ENCODE results near the gene FLNA.
"Not testable (repeated sequence)": the region's sequence is repeated elsewhere in the genome, so short reads cannot be mapped to it uniquely, and the experiment has no call there.

FLNA gene

DNA sequence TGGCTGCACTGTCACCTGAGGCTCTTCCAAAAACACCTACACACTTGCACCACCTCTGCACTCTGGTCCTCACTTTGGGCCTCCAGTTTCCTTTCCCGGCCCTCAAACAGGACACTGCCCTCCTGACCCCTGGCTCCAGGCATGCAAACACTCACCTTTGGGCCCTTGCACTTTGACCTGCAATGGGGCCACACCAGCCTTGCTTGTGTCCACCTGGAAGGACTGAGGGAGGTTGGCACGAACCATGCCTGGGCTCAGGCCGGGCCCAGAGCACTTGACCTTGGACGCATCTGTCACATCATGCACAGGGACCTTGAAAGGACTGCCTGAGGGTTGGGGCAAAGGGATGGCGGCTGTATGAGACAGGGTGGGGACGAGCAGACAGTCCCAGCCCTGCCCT lies 15.6 kb downstream of the FLNA start:
- DNase-seq (ENCODE audit: low spot score), result no peak

DNA sequence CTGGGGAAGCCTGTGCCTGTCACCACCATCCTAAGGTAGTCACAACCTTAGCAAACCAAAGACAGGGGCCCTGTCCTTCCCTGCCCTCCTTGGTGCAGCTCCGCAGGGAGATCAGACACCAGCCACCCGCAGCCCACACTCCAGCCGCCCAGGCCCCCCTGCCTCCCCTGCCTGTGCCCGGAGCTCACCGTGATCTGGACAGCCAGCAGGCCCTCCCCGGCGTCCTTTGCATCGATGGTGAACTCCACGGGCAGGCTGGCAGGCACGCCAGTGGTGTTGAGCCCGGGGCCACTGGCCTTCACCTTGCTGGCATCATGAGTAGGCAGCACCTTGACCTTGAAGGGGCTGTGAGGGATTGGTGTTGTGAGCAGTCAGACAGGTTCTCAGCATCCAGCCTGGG lies 16.4 kb downstream of the FLNA start:
- DNase-seq (ENCODE audit: low spot score), result no peak

DNA sequence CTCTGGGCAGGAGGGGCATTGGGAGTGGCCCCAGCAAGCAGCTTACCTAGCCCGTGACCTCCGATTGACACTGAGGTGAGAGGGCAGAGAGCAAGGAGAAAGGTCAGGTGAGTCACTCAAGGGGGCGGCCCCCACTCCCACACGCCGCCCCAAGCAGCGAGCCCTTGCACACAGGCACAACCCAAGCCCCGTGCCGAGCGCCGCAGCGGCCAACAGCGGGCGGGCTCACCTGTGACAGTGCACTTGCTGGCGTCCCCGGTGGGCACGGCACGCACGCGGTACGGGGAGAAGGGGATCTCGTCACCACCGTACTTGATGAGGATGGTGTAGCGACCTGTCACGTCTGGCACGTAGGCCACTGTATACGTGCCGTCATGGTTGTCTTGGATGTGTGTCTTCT lies 17.2 kb downstream of the FLNA start:
- DNase-seq (ENCODE audit: low spot score), result no peak

DNA sequence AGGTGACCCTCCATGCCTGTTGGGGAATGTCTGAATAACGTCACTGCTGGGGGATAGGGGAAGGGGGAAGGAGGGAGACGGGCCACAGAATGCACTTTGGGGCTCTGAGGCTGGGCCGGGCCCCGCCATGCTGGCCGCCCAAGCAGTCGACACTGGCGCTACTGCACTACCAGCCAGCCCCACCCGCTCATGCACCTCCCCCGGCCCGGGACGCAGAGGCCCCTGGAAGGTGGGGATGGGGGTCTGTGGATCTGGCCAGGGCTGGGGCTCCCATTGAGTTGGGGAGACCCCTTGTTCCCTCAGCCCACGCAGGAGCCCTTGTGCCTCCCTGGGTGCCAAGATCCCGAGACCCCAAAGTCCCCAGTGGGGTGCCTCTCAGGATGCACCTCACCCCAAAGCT lies 17.8 kb downstream of the FLNA start:
- DNase-seq (ENCODE audit: low spot score), result no peak

DNA sequence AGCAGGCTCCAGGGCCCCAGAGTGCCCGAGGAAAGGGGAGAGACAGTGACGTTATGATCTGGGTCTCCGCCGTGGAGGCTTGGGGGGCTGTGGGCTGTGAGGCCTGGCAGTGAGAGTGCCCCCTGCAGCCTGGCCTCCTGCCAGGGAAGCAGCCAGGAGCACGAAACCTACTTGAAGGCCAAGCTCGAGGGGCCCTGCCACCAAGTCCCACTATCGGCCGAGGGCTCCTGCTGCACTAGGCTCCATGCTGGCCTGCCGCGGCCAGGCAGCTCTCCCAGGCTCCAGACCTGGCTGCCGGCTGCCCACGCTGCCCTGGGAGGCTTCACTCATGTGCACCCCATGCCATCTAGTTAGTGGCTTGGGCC lies 18.7 kb downstream of the FLNA start:
- no peak for DNase-seq (ENCODE audit: low spot score)

DNA sequence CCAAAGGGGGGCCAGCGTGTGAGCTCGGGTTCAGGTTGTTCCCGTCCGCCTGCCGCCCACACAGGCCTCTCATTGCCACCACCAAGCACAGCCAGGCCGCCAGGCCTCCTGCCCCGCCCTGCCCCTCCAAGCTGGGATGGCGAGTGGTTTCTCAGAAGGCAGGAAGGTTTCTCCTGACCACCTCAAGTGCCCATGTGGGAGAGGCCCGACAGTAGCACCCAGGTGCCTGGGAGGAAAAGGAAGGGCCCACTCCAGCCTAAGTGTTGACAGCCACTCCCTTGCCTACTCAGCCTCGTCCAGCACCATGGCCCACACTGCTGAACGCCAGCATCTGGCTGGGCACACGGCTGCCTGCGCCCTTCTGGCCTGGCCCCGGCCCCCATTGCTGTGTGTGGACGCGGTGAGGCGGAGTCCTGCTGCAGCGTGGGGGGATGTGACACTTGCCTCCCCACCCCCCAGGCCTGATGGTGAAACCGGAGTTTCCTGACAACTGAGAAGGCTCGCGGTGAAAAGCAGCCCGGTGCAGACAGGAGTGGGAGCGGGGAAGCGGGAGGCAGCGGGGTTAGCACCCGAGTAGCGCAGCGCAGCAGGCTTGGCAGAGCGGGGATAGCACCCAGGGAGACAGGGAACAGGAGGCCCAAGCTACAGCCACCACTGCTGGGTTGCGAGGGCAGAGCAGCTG lies 19.2 kb downstream of the FLNA start:
- no peak for DNase-seq (ENCODE audit: low spot score)

DNA sequence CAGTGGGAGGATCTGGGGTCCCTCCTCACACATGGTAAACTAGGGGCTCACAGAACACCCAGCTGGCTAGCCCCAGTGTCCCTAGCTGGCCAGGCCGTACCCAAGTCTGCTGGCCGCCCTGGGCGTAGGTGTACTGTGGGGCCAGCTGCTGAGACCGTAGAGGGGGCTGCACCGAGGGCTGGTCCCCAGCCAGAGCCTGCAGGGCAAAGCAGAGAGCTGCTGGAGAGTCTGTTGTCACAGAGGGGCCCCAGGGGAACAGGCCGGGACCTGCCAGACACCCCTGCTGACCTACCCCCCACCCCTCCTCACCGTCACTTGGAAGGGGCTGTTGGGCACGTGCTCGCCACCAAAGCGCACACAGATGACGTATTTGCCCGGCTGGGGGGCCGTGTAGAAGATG lies 19.9 kb downstream of the FLNA start:
- no peak for DNase-seq (ENCODE audit: low spot score)

DNA sequence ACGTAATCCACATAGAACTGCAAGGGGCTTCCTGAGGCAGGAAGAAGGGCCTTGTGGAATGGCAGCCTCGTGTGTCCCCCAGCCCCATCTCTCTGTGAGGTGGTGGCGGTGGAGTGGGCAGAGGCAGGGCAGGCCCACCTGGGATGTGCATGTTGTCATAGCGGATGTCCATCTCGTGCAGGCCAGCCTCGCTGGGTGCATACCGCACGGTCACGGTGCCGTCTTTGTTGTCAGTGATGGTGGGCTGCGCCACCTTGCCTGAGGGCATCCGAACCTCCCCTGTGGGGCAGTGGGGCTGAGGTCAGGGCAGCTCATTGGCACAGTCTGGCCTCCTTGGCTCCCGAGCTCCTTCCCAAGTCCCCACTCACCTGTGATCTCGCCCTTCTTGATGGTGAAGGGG lies 20.4 kb downstream of the FLNA start:
- DNase-seq (ENCODE audit: low spot score), result no peak

DNA sequence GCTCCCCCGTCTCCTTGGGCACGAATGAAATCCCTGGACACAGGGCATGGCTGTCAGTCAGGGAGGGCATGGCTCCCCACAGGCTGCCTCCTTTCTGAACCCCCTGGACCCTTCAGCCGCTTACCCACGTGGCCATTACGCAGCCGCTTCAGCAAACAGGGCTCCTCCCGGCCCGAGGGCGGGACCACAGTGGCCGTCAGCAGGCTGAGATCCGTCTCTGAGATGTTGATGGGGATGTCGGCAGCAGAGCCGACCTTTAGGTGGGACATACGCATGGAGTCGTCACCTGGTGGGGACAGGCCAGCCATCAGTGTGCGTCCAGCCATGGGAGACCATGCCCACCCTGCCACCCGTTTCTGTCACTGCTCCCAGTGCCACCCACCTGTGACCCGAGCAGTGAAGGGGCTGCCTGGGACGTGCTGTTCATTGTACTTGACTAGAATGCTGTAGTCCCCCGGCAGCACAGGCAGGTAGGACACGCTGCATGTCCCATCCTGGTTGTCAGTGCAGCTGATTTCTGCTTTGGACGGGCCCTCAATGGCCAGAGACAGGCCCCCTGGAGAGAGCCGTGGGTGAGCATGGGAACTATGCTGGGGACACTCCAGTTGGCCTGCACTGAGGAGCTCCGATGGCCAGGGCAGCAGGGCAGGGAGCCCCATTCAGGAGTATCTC lies 21.1 kb downstream of the FLNA start:
- DNase-seq (ENCODE audit: low spot score), result no peak

DNA sequence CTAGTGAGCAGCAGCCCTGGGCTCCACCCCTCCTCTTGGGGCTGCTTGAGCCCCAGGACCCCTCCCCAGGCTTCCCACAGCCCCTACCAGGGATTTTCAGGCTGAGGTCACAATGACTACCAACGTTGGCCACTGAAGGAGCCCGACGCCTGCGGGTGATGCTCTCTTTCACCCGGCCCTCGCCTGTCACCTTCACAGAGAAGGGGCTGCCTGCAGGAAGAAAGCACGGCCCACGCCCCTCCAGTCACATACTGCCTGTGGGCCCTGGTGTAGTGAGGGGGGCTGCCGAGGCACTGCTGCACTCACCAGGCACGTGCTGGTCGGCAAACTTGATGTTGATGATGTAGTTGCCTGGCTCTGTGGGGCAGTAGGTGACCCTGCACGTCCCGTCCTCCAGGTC lies 22.0 kb downstream of the FLNA start:
- no peak for DNase-seq (ENCODE audit: low spot score)

DNA sequence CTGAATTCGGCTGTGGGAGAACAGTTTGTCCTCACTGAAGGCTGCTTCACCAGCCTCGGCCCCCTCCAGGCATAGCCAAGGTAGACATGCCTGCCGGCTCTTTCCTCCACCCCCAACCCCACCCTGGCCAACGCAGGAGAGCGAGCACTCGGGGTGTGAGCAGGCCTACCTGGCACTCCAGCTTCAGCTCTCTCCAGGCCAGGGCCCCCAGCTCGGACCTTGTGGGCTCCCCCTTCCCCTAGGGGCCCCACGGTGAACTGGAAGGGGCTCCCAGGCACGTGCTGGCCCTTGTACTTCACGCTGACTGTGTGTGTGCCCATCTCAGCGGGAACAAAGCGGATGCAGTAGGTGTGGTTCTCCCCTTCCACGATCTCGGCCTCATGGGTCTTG lies 22.4 kb downstream of the FLNA start:
- no peak for DNase-seq (ENCODE audit: low spot score)

DNA sequence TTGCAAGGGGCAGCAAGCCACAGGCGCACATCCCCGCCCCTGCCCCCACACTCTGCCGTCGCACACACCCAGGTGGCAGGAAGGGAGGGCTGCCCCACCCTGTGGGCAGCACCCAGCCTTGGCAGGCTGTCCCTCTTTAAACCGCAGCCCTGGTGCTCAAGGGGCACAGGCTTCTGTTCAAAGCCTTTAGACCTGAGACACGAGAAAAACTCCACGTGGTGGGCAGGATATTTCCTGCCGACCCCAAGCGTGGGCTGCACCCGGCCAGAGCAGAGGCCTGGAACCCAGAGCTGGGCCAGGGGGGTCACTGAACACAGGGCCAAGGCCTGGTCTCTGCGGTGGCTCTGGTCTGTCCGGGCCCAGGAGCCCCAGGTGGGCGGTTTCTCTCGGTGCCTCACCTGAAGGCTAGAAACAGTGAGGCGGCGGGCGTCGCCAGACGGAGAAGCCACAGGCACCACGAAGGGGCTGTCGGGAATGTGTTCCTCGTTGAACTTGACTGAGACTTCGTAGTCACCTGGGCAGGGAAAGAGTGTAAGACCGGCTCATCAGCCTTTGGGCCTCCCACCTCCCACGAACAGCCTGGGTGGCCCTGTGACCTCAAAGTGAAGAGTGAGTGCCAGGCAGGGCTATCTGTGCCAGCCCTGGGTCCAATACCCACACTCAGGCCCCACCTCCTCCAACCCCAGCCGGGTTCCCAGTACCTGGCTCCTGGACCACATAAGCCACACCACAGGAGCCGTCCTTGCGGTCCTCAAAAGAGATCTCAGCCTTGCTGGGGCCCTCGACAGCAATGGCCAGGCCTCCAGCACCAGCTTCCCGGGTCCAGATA lies 23.0 kb downstream of the FLNA start:
- DNase-seq (ENCODE audit: low spot score), result no peak

DNA sequence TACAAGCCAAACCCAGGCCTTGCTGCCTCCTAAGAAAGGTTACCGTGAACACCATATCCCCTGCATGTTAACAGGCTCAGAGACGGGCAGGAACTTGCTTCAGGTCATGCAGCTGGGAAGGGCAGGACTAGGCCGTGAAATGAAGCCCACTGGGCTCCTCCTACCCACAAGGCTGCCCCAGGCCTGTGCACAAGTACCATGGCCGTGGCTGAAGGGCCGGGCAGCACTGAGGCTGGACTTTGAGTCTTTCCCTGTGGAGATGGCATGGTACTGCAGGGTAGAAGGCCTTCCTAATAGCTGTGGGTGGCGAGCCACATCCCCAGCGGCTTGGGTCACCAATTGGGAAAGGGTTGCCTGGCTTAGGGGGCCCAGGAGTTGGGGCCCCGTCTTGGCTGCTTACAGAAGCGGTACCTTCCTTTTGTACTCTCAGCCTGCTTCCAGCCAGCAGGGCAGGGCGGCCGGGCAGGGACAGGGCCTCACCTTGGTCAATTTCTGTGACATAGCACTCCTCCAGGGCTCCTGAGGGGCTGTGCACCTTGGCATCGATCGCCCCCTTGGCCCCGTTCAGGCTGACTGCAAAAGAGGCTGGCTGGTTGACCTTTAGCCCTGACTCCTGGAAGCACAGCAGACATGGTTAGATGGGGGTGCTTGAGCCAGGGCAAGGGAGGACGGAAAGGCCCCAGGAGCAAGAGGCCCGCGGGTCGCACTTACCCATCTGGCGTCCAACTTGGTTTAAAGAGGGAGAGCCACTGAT lies 23.8 kb downstream of the FLNA start:
- no peak for DNase-seq (ENCODE audit: low spot score)

DNA sequence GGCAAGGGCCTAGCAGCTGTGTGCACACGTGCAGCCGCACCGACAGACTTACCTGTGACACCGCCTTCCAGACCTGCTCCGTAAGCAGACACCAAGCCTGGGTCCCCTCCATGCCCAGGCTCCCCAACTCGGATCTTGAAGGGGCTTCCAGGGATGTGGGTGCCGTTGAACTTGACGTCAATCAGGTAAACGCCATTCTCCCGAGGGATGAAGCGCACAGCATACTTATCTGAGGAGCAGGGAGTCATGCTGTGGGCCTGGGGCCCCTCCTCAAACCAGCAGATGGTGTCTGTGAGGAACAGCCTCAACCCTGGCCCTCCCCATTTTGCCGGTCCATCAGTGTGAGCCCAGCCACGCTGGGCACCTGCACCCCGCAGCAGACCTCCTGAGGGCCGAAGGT lies 24.5 kb downstream of the FLNA start:
- no peak for DNase-seq (ENCODE audit: low spot score)

DNA sequence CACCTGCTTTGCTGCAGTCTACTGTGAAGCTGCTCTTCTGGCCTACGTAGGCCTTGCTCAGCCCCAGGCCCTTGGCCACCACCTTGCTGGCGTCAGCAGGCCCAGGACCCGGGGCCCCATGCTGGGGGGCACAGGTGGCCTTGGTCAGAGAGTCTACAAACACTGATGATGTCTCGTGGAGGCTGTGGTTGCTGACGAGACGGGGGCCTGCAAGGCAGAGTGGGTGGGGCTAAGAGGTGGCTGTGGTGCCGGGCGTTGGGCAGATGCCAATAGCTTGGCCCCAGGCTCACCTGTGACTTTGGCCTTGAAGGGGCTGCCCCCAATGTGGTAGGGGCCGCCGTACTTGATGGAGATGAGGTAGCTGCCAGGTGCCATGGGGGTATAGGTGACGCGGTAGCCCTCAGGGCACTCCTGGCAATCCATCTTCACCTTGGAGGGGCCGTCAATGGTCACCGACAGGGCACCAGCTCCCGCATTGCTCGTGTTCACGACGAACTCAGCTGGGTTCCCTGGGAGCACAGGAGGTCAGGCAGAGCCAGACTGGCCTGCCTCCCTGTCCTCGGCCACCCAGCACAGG lies 25.0 kb downstream of the FLNA start:
- DNase-seq (ENCODE audit: low spot score), result no peak

DNA sequence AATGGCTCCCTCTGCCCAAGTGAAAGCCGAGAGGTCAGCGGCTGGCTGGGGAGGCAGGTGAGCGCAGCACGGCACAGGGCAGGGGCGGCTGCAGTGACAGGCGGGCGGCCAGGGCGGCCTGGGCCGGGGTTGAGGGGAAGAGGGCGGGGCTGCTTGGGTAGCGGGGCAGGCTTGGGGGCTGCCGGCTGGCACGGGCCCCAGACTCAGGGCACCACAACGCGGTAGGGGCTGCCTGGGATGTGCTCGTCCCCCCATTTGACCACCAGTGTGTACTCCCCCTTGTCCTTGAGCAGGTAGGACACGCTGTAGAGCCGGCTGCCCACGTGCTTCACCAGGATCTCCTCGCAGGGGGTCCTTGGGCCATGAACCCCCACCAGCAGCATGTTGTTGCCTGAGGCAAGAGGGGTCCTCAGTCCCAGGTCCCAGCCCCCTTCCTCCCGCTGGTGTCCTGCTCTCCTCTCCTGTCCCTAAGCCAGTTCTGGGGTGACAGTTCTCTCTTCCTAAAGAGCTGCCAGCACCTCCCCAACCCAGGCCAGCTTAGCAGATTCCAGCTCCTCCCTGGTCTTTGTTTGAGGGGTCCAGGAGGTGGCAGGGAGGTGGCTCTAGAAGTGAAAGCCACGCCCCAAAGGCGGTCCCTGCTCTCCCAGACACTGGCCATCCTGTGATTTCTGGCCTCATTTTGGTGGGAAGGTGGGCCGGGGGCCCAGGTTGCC lies 25.6 kb downstream of the FLNA start:
- no peak for DNase-seq (ENCODE audit: low spot score)

DNA sequence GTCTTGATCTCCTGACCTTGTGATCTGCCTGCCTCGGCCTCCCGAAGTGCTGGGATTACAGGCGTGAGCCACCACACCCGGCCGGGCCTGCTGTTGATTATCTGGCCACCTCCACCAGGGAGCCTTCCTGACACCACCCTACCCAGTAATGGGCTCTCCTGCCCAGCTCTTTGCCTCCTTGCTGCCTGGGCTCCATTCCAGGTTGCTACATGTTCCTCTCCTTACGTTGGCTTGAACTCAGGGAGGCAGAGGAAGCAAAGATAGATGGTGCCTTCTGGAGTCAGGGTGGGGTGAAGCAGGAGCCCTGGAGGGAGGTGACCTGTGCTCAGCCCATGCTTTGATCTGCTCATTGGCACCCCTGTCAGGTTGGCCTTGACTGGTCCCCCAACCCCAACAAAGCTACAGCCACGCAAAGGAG lies 26.3 kb downstream of the FLNA start:
- DNase-seq (ENCODE audit: low spot score), result no peak

DNA sequence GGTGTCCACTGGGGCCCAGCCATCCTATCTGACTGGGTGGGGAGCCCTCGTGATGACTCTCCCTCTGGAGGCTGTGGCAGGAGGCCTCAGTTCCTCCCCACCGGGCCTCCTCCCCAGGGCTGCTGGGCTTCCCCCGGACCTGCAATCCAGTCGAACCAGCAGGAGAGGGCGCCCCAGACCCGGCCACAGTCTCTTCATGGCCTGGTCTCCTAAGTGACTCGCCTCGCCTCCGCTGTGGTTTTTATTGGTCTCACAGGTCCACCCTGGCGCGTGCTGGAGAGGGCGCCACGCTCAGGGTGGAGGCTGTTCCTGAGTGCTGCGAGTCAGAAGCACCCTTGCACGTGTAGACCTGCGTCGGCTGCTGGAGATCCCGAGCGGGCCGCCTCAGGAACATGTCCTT lies 30.8 kb downstream of the FLNA start:
- not testable (repeated sequence) for DNase-seq (ENCODE audit: low spot score)

DNA sequence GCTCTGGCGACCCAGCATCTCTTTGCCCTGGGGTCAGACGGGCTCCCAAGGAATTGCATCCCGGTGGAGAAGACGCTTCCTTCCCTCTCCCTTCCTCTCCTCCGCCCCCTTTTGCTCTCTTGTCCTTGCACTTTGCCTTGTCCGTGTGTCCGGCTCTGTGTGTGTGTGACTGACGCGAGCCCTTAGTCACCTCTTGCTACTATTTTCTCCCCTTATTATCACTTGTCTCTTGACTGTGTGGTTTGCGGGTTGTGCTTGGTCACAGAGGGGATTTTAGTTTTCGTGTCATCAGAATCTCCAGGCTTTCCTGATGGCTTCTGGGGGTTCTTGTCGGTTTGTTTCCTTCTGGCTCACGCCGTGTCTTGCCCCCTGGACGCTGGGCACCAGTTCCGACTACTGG lies 31.4 kb downstream of the FLNA start:
- not testable (repeated sequence) for DNase-seq (ENCODE audit: low spot score)

DNA sequence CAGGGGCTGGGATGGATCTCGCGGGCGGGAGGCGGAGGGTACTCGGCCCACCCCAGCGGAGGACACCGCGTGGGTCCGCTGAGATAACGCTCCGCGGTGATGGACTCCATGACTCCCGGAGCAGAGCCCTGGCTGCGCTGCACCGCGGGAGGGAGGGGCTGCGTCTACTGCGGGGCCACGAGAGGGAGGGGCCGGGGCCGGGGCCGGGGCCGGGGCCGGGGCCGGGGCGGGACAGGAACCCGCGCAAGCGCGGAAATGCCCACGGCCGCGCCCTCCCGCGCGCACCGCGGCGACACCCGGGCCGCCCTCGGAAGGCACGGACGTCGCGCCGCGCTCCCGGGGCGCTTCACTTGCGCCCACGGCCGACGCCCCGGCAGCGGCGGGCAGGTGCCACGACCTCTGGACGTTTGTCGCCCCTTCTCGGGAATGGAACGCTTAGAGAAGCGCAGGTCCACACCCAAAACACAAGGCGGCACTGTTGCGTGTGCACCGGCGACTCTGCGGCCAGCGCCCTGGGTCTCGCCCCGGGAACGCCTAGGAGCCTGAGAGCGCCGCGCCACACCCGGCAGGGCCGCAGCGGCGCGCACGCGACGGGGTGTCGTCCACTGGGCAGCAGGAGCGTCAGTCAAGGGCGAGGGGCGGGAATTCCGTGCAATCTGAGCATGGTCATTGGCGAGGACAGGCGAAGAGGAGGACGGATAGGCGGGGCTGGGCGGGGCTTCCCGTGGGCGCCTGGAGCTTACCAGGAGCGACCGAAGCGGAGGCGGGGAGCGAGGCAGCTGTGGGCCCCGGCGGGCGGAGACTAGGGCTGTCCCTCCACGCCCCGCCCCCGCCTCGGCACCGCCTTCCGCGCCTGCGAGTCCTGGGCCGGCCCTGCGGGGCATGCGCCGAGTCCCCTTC lies 32.8 kb downstream of the FLNA start:
- DNase-seq (ENCODE audit: low spot score), result not testable (repeated sequence)

DNA sequence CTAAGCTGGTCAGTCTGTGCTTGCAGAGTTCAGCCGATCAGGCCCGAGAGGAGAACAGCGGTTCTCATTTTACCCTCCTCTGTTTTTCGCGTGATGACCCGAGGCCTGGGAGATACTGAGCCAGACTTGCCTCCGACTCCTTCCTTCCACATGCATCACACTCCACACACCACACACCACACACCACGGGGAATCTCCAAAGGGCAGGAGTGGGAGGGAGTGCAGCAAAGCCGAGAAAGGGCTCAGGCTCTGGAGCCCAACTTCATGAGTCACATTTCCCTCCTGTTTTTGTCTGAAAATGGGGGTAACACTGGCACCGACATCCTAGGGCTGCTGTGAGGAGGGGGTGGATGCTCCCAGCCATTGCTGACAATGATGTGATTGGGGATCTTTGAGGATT lies 39.9 kb downstream of the FLNA start:
- DNase-seq (ENCODE audit: low spot score), result no peak

Data from HuH-7.5 (cell line).